Pulmonary artery endothelial cell (primary cell): ENCODE results near the gene WDPCP. TPM values are rescaled to one million over a fixed set of nuclear protein-coding genes. Genes with fewer than 3 reads are reported as not detected.
"Not testable (repeated sequence)": the region's sequence is repeated elsewhere in the genome, so short reads cannot be mapped to it uniquely, and the experiment has no call there.

Experiments
- DNase-seq: peaks from one replicate; pipeline ENCODE4 v3.0.0-alpha.2; 2011; ENCODE audit warnings: low read depth, low spot score
- total RNA-seq: library from RNA; depleted of rRNA; stranded (reverse); fragments of >200 nt; gene quantifications from 2 replicates; pipeline ENCODE4 v1.2.3, GENCODE V29; 2014

Gene WDPCP
- total RNA-seq, 1 donor from 2014 or later: 6.0 TPM

- no peak for DNase-seq
These were observed 122.6 kb downstream of the WDPCP start for GRCh38 chr2:63465633-63466032.

GRCh38 chr2:63463142-63463541 is 125.1 kb downstream of the WDPCP start:
- DNase-seq: no peak

GRCh38 chr2:63446658-63447057 is 141.6 kb downstream of the WDPCP start:
- no peak for DNase-seq

- DNase-seq: no peak
These were observed 143.6 kb downstream of the WDPCP start for GRCh38 chr2:63444565-63445288.

- no peak for DNase-seq
These were observed 147.7 kb downstream of the WDPCP start for GRCh38 chr2:63440612-63441011.

- DNase-seq: no peak
These were observed 150.1 kb downstream of the WDPCP start for GRCh38 chr2:63438181-63438580.

- DNase-seq: no peak
These were observed 151.8 kb downstream of the WDPCP start for GRCh38 chr2:63436488-63436887.

- DNase-seq: no peak
These were observed 153.2 kb downstream of the WDPCP start for GRCh38 chr2:63435070-63435469.

- DNase-seq: no peak
These were observed 154.0 kb downstream of the WDPCP start for GRCh38 chr2:63434024-63435001.

- no peak for DNase-seq
These were observed 155.9 kb downstream of the WDPCP start for GRCh38 chr2:63432373-63432772.

GRCh38 chr2:63425606-63426005 is 162.7 kb downstream of the WDPCP start:
- DNase-seq: no peak

GRCh38 chr2:63425079-63425416 is 163.2 kb downstream of the WDPCP start:
- no peak for DNase-seq

- DNase-seq: no peak
These were observed 163.8 kb downstream of the WDPCP start for GRCh38 chr2:63424329-63425078.

- no peak for DNase-seq
These were observed 165.7 kb downstream of the WDPCP start for GRCh38 chr2:63422556-63422955.

- no peak for DNase-seq
These were observed 179.7 kb downstream of the WDPCP start for GRCh38 chr2:63408530-63408929.

- no peak for DNase-seq
These were observed 181.6 kb downstream of the WDPCP start for GRCh38 chr2:63406641-63407040.

GRCh38 chr2:63403820-63404219 is 184.5 kb downstream of the WDPCP start:
- DNase-seq: no peak

- not testable (repeated sequence) for DNase-seq
These were observed 185.4 kb downstream of the WDPCP start for GRCh38 chr2:63402889-63403288.

- no peak for DNase-seq
These were observed 189.1 kb downstream of the WDPCP start for GRCh38 chr2:63399156-63399555.

GRCh38 chr2:63379451-63379850 is 208.8 kb downstream of the WDPCP start:
- DNase-seq: no peak

- DNase-seq: no peak
These were observed 209.7 kb downstream of the WDPCP start for GRCh38 chr2:63378589-63378988.

GRCh38 chr2:63374341-63374740 is 213.9 kb downstream of the WDPCP start:
- DNase-seq: no peak
